ENCODE results near the gene CPB1.

Gene CPB1

GRCh38 chr3:148879256-148879655 is 51.6 kb downstream of the CPB1 start:
- Histone ChIP-seq H3K4me3 (no peak overlapping the region), H3K27ac (no peak overlapping the region)

GRCh38 chr3:148880681-148881080 is 53.1 kb downstream of the CPB1 start:
- no peak overlapping the region for H3K4me3 ChIP-seq
- no peak overlapping the region for H3K27ac ChIP-seq

GRCh38 chr3:148881286-148881685 is 53.7 kb downstream of the CPB1 start:
- no peak overlapping the region for H3K27ac ChIP-seq
- H3K4me3 ChIP-seq, result no peak overlapping the region

- Histone ChIP-seq H3K27ac (no peak overlapping the region), H3K4me3 (no peak overlapping the region)
Observed at GRCh38 chr3:148882288-148882687, 54.7 kb downstream of the CPB1 start.

GRCh38 chr3:148883163-148883562 is 55.6 kb downstream of the CPB1 start:
- Histone ChIP-seq H3K4me3 (no peak overlapping the region), H3K27ac (no peak overlapping the region)

- H3K4me3 ChIP-seq, result no peak overlapping the region
- no peak overlapping the region for H3K27ac ChIP-seq
Observed at GRCh38 chr3:148884261-148884660, 56.6 kb downstream of the CPB1 start.

- Histone ChIP-seq H3K4me3 (no peak overlapping the region), H3K27ac (no peak overlapping the region)
Observed at GRCh38 chr3:148889828-148890227, 62.2 kb downstream of the CPB1 start.

GRCh38 chr3:148896062-148896461 is 68.5 kb downstream of the CPB1 start:
- Histone ChIP-seq H3K27ac (no peak overlapping the region), H3K4me3 (no peak overlapping the region)

- H3K4me3 ChIP-seq, result no peak overlapping the region
Observed at GRCh38 chr3:148901987-148902791, 74.6 kb downstream of the CPB1 start.

GRCh38 chr3:148903022-148903442 is 75.4 kb downstream of the CPB1 start:
- H3K27ac ChIP-seq, result no peak overlapping the region
- H3K4me3 ChIP-seq, result no peak overlapping the region

More at GRCh38 chr3:148901987-148902791, 74.6 kb downstream of the CPB1 start:
- peak overlapping the region in 1 of 21 experiments; percentile 3 for H3K27ac ChIP-seq

- Histone ChIP-seq H3K27ac (no peak overlapping the region), H3K4me3 (no peak overlapping the region)
Observed at GRCh38 chr3:148903941-148904340, 76.3 kb downstream of the CPB1 start.

GRCh38 chr3:148906667-148907066 is 79.1 kb downstream of the CPB1 start:
- Histone ChIP-seq H3K27ac (peak overlapping the region in 1 of 21 experiments; percentile 35), H3K4me3 (no peak overlapping the region)
